Activated CD8-positive, alpha-beta memory T cell treated with anti-CD3 and anti-CD28 coated beads, Interleukin-2, amount 10 ng/mL, durations not matched to agents 7 days and 5 days (primary cell): Measurements from ENCODE around the gene DBN1. TPM values are rescaled to one million over a fixed set of nuclear protein-coding genes. Genes with fewer than 3 reads are reported as not detected.
A peak's percentile ranks its signal among the peaks of the same experiment; 100 is the strongest.

Source experiments
- ATAC-seq: fragments of 150-1000 bp; cut with Tn5 transposase; one replicate; pipeline ENCODE4 v1.10.0; 2021; ENCODE audit warnings: moderate library complexity
- CTCF ChIA-PET: fragments of 350-600 bp; sonication (Branson Sonifier 250); formaldehyde crosslinking; loops from one replicate; lab custom pipeline; 2021; ENCODE audit warnings: antibody characterized with exemption; lab: Charles Lee
- DNase-seq: peaks from one replicate; pipeline ENCODE4 v3.0.0-alpha.2; 2020
- H3K27ac Mint-ChIP-seq: one replicate; pipeline ENCODE4 v1.8.0; 2021; ENCODE audit warnings: mild to moderate bottlenecking, mixed read lengths
- H3K27me3 Mint-ChIP-seq: one replicate; pipeline ENCODE4 v1.8.0; 2021; ENCODE audit warnings: mixed read lengths
- H3K36me3 Mint-ChIP-seq: one replicate; pipeline ENCODE4 v1.8.0; 2021; ENCODE audit warnings: mild to moderate bottlenecking, mixed read lengths
- H3K4me1 Mint-ChIP-seq: one replicate; pipeline ENCODE4 v1.8.0; 2021; ENCODE audit warnings: mixed read lengths
- H3K4me3 Mint-ChIP-seq: one replicate; pipeline ENCODE4 v1.8.0; 2021; ENCODE audit warnings: mild to moderate bottlenecking, moderate library complexity, mixed read lengths
- H3K9me3 Mint-ChIP-seq: one replicate; pipeline ENCODE4 v1.8.0; 2022; ENCODE audit warnings: low read depth, mixed read lengths
- total RNA-seq, 2 experiments: library from RNA; stranded (reverse); gene quantifications; one replicate each; pipeline ENCODE4 v1.2.3, GENCODE V29; 2021

DBN1 gene
- total RNA-seq, 2 experiments from 2014 or later, result 81.5 to 128 TPM

- ATAC-seq (no peak), DNase-seq (no peak)
- CTCF ChIA-PET, result interaction anchor here (1.0 to 25.5 kb wide), 7 partner anchors 10 to 135 kb away, joined by 3 to 717 read pairs (median 64); partner anchors contain the start of genes F12, GRK6 and PFN3
- Mint-ChIP-seq H3K27ac (peak overlapping the region; percentile 75), H3K4me1 (peaks cover 45% of the 10 kb centered on the region), H3K36me3 (peaks cover 9% of the 10 kb centered on the region), H3K4me3 (no peak overlapping the region), H3K9me3 (no peaks in the 10 kb centered on the region), H3K27me3 (peaks cover 10% of the 10 kb centered on the region)
Measured at GRCh38 chr5:177444106-177445051, 29.1 kb downstream of the DBN1 start.

- Mint-ChIP-seq H3K36me3 (peaks cover 13% of the 10 kb centered on the region), H3K27me3 (peaks cover 6% of the 10 kb centered on the region), H3K27ac (no peak overlapping the region), H3K4me3 (no peak overlapping the region), H3K4me1 (peaks cover 45% of the 10 kb centered on the region), H3K9me3 (no peaks in the 10 kb centered on the region)
- ATAC-seq (no peak), DNase-seq (no peak)
- CTCF ChIA-PET, result interaction anchor here (1.0 to 25.5 kb wide), 7 partner anchors 11 to 134 kb away, joined by 3 to 717 read pairs (median 24); partner anchors contain the start of genes F12, GRK6 and PFN3
Measured at GRCh38 chr5:177443144-177443983, 30.1 kb downstream of the DBN1 start.

GRCh38 chr5:177442066-177442826, 31.2 kb downstream of the DBN1 start:
- Mint-ChIP-seq H3K4me3 (no peak overlapping the region), H3K4me1 (peaks cover 41% of the 10 kb centered on the region), H3K27ac (no peak overlapping the region), H3K36me3 (peaks cover 23% of the 10 kb centered on the region), H3K27me3 (no peaks in the 10 kb centered on the region), H3K9me3 (no peaks in the 10 kb centered on the region)
- CTCF ChIA-PET, result interaction anchor here (1.4 to 25.5 kb wide), 5 partner anchors 12 to 66 kb away, joined by 3 to 717 read pairs (median 64); partner anchors contain the start of genes F12, GRK6 and PFN3
- DNase-seq, result no peak
- no peak for ATAC-seq

- no peak overlapping the region for H3K27ac Mint-ChIP-seq
- no peaks in the 10 kb centered on the region for H3K9me3 Mint-ChIP-seq
- peaks cover 38% of the 10 kb centered on the region for H3K4me1 Mint-ChIP-seq
- H3K36me3 Mint-ChIP-seq, result peaks cover 28% of the 10 kb centered on the region
- no peak overlapping the region for H3K4me3 Mint-ChIP-seq
- DNase-seq (no peak), ATAC-seq (no peak)
- CTCF ChIA-PET, result interaction anchor here (0.8 to 25.5 kb wide), 6 partner anchors 9 to 72 kb away, joined by 3 to 717 read pairs (median 18); partner anchors contain the start of genes F12 and PFN3
- H3K27me3 Mint-ChIP-seq, result no peaks in the 10 kb centered on the region
Measured at GRCh38 chr5:177440990-177441780, 32.2 kb downstream of the DBN1 start.

GRCh38 chr5:177440211-177440989, 33.0 kb downstream of the DBN1 start:
- no peaks in the 10 kb centered on the region for H3K9me3 Mint-ChIP-seq
- CTCF ChIA-PET, result interaction anchor here (0.8 to 25.5 kb wide), 7 partner anchors 9 to 71 kb away, joined by 3 to 717 read pairs (median 9); partner anchors contain the start of genes F12 and PFN3
- ATAC-seq, result no peak
- no peak overlapping the region for H3K4me3 Mint-ChIP-seq
- H3K27ac Mint-ChIP-seq, result no peak overlapping the region
- peaks cover 32% of the 10 kb centered on the region for H3K36me3 Mint-ChIP-seq
- peaks cover 33% of the 10 kb centered on the region for H3K4me1 Mint-ChIP-seq
- no peaks in the 10 kb centered on the region for H3K27me3 Mint-ChIP-seq
- DNase-seq, result peak; percentile 41

GRCh38 chr5:177439518-177440053, 33.8 kb downstream of the DBN1 start:
- H3K27me3 Mint-ChIP-seq, result no peaks in the 10 kb centered on the region
- no peak overlapping the region for H3K4me3 Mint-ChIP-seq
- peaks cover 37% of the 10 kb centered on the region for H3K36me3 Mint-ChIP-seq
- H3K9me3 Mint-ChIP-seq, result no peaks in the 10 kb centered on the region
- CTCF ChIA-PET, result interaction anchor here (0.7 to 25.5 kb wide), 9 partner anchors 12 to 130 kb away, joined by 3 to 717 read pairs (median 9); partner anchors contain the start of genes F12 and PFN3
- H3K27ac Mint-ChIP-seq, result no peak overlapping the region
- ATAC-seq (no peak), DNase-seq (no peak)
- H3K4me1 Mint-ChIP-seq, result peaks cover 27% of the 10 kb centered on the region

GRCh38 chr5:177438468-177438867, 35.0 kb downstream of the DBN1 start:
- no peak for DNase-seq
- Mint-ChIP-seq H3K4me1 (peaks cover 29% of the 10 kb centered on the region), H3K27ac (no peak overlapping the region), H3K36me3 (peaks cover 45% of the 10 kb centered on the region), H3K9me3 (no peaks in the 10 kb centered on the region), H3K27me3 (no peaks in the 10 kb centered on the region), H3K4me3 (no peak overlapping the region)
- ATAC-seq, result no peak
- CTCF ChIA-PET, result interaction anchor here (1.1 to 25.5 kb wide), 6 partner anchors 9 to 129 kb away, joined by 3 to 717 read pairs (median 12); partner anchors contain the start of genes F12 and PFN3

- Mint-ChIP-seq H3K27ac (no peak overlapping the region), H3K27me3 (no peaks in the 10 kb centered on the region), H3K9me3 (no peaks in the 10 kb centered on the region), H3K36me3 (peaks cover 53% of the 10 kb centered on the region), H3K4me3 (no peak overlapping the region), H3K4me1 (peaks cover 34% of the 10 kb centered on the region)
- DNase-seq (peak; percentile 35), ATAC-seq (no peak)
- CTCF ChIA-PET, result interaction anchor here (0.9 to 25.5 kb wide), 6 partner anchors 8 to 47 kb away, joined by 4 to 717 read pairs (median 5); partner anchors contain the start of genes F12 and PFN3
Measured at GRCh38 chr5:177437623-177438022, 35.8 kb downstream of the DBN1 start.

GRCh38 chr5:177435847-177436536, 37.4 kb downstream of the DBN1 start:
- no peaks in the 10 kb centered on the region for H3K9me3 Mint-ChIP-seq
- peaks cover 51% of the 10 kb centered on the region for H3K4me1 Mint-ChIP-seq
- CTCF ChIA-PET, result interaction anchor here (1.8 to 25.5 kb wide), 3 partner anchors 16 to 26 kb away, joined by 5 to 717 read pairs (median 19); partner anchors contain the start of genes F12 and PFN3
- H3K27me3 Mint-ChIP-seq, result no peaks in the 10 kb centered on the region
- peaks cover 58% of the 10 kb centered on the region for H3K36me3 Mint-ChIP-seq
- H3K4me3 Mint-ChIP-seq, result no peak overlapping the region
- H3K27ac Mint-ChIP-seq, result no peak overlapping the region
- DNase-seq, result peak; percentile 37
- ATAC-seq, result no peak

GRCh38 chr5:177434942-177435738, 38.3 kb downstream of the DBN1 start:
- H3K4me1 Mint-ChIP-seq, result peaks cover 59% of the 10 kb centered on the region
- peaks cover 64% of the 10 kb centered on the region for H3K36me3 Mint-ChIP-seq
- ATAC-seq (no peak), DNase-seq (peak; percentile 38)
- H3K27me3 Mint-ChIP-seq, result no peaks in the 10 kb centered on the region
- CTCF ChIA-PET, result interaction anchor here (0.8 to 25.5 kb wide), 5 partner anchors 11 to 45 kb away, joined by 4 to 717 read pairs (median 142); partner anchors contain the start of genes F12, PFN3 and PRR7
- no peak overlapping the region for H3K4me3 Mint-ChIP-seq
- H3K9me3 Mint-ChIP-seq, result no peaks in the 10 kb centered on the region
- no peak overlapping the region for H3K27ac Mint-ChIP-seq
